AG09319 (cell line): ENCODE data around the gene ARHGAP42.

Experiments used
- DNase-seq: peaks from one replicate; pipeline ENCODE4 v3.0.0-alpha.2; 2010; ENCODE audit warnings: low read depth; ENCODE audit errors: extremely low read depth
- TF ChIP-seq, protein P1 (sequence below): IDR thresholded peaks from 2 replicates; pipeline ENCODE4 v1.5.1; 2011; ENCODE audit warnings: low read depth, mild to moderate bottlenecking, inconsistent platforms, low read length, moderate library complexity

Gene ARHGAP42

GRCh38 chr11:100963375-100963774 lies 276.3 kb downstream of the ARHGAP42 start:
- TF ChIP-seq, protein P1, sequence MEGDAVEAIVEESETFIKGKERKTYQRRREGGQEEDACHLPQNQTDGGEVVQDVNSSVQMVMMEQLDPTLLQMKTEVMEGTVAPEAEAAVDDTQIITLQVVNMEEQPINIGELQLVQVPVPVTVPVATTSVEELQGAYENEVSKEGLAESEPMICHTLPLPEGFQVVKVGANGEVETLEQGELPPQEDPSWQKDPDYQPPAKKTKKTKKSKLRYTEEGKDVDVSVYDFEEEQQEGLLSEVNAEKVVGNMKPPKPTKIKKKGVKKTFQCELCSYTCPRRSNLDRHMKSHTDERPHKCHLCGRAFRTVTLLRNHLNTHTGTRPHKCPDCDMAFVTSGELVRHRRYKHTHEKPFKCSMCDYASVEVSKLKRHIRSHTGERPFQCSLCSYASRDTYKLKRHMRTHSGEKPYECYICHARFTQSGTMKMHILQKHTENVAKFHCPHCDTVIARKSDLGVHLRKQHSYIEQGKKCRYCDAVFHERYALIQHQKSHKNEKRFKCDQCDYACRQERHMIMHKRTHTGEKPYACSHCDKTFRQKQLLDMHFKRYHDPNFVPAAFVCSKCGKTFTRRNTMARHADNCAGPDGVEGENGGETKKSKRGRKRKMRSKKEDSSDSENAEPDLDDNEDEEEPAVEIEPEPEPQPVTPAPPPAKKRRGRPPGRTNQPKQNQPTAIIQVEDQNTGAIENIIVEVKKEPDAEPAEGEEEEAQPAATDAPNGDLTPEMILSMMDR = no peak
- no peak for DNase-seq

DNA sequence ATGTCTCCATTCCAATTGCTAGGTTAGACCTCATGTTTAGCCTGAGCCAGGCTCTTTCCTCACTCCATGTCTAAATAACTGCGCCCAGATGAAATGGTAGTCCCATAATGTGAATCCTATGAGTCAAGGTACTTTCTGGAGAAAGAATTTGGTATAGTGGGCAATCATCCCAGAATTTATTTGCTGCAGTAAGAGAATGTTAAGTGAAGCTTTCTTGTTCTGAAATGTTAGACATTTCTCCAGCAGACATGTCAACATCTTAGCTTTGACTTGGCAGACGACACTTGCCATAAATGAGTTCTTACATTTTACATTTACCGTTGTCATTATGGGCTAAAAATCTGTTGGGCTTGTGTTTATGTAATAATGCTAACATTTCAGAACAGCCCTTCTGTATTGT lies 277.3 kb downstream of the ARHGAP42 start:
- TF ChIP-seq, protein P1 = no peak
- DNase-seq = no peak

- DNase-seq = no peak
- TF ChIP-seq, protein P1 = no peak
Observed at GRCh38 chr11:100965346-100965745, 278.3 kb downstream of the ARHGAP42 start.

DNA sequence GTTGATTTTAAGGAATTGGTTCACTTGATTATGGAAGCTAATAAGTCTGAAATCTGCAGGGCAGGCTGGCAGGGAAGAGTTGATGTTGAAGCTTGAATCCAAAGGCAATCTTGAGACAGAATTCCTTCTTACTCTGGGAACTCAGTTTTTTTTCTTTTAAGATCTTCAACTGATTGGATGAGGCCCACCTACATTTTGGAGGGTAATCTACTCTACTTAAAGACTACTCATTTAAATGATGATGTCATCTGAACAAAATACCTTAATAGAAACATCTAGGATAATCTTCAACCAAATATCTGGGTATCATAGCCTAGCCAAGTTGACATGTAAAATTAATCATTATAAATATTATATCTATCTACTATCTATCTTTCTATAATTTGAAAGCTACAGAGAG lies 279.3 kb downstream of the ARHGAP42 start:
- TF ChIP-seq, protein P1 = no peak
- no peak for DNase-seq

GRCh38 chr11:100969008-100969407 lies 281.9 kb downstream of the ARHGAP42 start:
- TF ChIP-seq, protein P1 = no peak
- DNase-seq = no peak

GRCh38 chr11:100970283-100971164 lies 283.4 kb downstream of the ARHGAP42 start:
- DNase-seq = no peak
- TF ChIP-seq, protein P1 = no peak

- no peak for DNase-seq
- TF ChIP-seq, protein P1 = no peak
Observed at GRCh38 chr11:100972046-100972445, 285.0 kb downstream of the ARHGAP42 start.
